ENCODE data around the gene CRYBA4. TPM values are rescaled to one million over a fixed set of nuclear protein-coding genes. Genes with fewer than 3 reads are reported as not detected.

Gene CRYBA4

Small RNAs within 50 kb of the gene (small RNA-seq; reads per million reads assigned to genes)
- gene RF01874 = not detected

Data from skeletal muscle satellite cell (primary cell).